Stomach (tissue), 9 donors: Measurements from ENCODE around the gene DUSP21. TPM values are rescaled to one million over a fixed set of nuclear protein-coding genes. Genes with fewer than 3 reads are reported as not detected.
"Not testable (repeated sequence)": the region's sequence is repeated elsewhere in the genome, so short reads cannot be mapped to it uniquely, and the experiment has no call there.

Source experiments
- DNase-seq, 2 donors: peaks; one replicate each; pipeline versions ENCODE4 v3.0.0 to v3.0.0-alpha.2; 2013 to 2019
- H3K27ac ChIP-seq, 5 donors: fragments of 200-600 bp in 4 of 5; sonication (generic) in 4 of 5; one replicate each; pipeline ENCODE4 v1.5.1; 2013 to 2019; ENCODE audit warnings: mild to moderate bottlenecking in 1 of 5, moderate library complexity in 1 of 5
- H3K27me3 ChIP-seq, 3 donors: fragments of 200-600 bp; sonication (generic); one replicate each; pipeline ENCODE4 v1.5.1; 2017 to 2019; ENCODE audit warnings: mixed run types in 1 of 3
- H3K36me3 ChIP-seq, 4 donors: fragments of 200-600 bp; sonication (generic); 1 replicate in 3 of 4; 2 replicates in 1 of 4; pipeline ENCODE4 v1.5.1; 2016 to 2019
- H3K4me1 ChIP-seq, 4 donors: fragments of 200-600 bp; sonication (generic); one replicate each; pipeline ENCODE4 v1.5.1; 2016 to 2019
- H3K4me3 ChIP-seq, 4 donors: fragments of 200-600 bp; sonication (generic) in 3 of 4; one replicate each; pipeline ENCODE4 v1.5.1; 2016 to 2019; ENCODE audit warnings: mild to moderate bottlenecking in 1 of 4
- H3K9me3 ChIP-seq, 4 donors: fragments of 200-600 bp; sonication (generic); one replicate each; pipeline ENCODE4 v1.5.1; 2016 to 2019
- CTCF ChIP-seq, 7 experiments: fragments of 450-650 bp in 4 of 7; fragments of 200-600 bp in 3 of 7; sonication (generic) in 3 of 7; IDR thresholded peaks; one replicate each; pipeline ENCODE4 v1.5.1; 2016 to 2019; ENCODE audit warnings: antibody characterized with exemption in 7 of 7, control low read depth in 2 of 7, mild to moderate bottlenecking in 1 of 7
- EP300 ChIP-seq: sonication (generic); formaldehyde crosslinking; IDR thresholded peaks from one replicate; pipeline ENCODE4 v1.6.1; 2017; ENCODE audit warnings: antibody characterized with exemption
- POLR2A ChIP-seq, 4 donors: fragments of 450-650 bp; IDR thresholded peaks; one replicate each; pipeline ENCODE4 v1.6.1; 2016; ENCODE audit warnings: antibody characterized with exemption in 4 of 4, control low read depth in 2 of 4, mild to moderate bottlenecking in 1 of 4, moderate library complexity in 1 of 4
- POLR2AphosphoS5 ChIP-seq, 3 donors: sonication (generic); formaldehyde crosslinking; IDR thresholded peaks; one replicate each; pipeline ENCODE4 v1.6.1; 2016; ENCODE audit warnings: antibody characterized with exemption in 3 of 3
- WGBS, 5 donors: extraction: QIAGEN DNeasy Blood & Tissue Kit in 3 of 5; methylation state at CpG; one replicate each; pipeline versions ENCODE4 v1.1.5 to v1.1.7; 2013 to 2018; 5-methylcytosine and 5-hydroxymethylcytosine counted together
- intact Hi-C: fragments of 100-400 bp; cut with DNase I; formaldehyde crosslinking; loops from one replicate; pipeline ENCODE4 v1.15.1; 2023; ENCODE audit warnings: low total_unique reads
- polyA plus RNA-seq, 3 donors: library from polyadenylated mRNA; stranded (reverse); fragments of 200-250 nt; gene quantifications; one replicate each; pipeline ENCODE4 v1.2.3, GENCODE V29; 2013
- total RNA-seq, 5 donors: library from RNA; depleted of rRNA; stranded (reverse); fragments of >200 nt; gene quantifications; one replicate each; pipeline versions ENCODE4 v1.1.0 to v1.2.3, GENCODE V29; 2014 to 2016
- donor health status: healthy with polysubstance abuse.
- donor health status: Bipolar disorder and iron deficiency.
- donor health status: healthy.

Gene DUSP21
- total and polyA plus RNA-seq, 8 donors, result not detected

- Histone ChIP-seq H3K4me1 (peaks cover 0 to 86% (median 25%) of the 10 kb centered on the region in 4 donors), H3K27ac (no peak overlapping the region), H3K36me3 (no peaks in the 10 kb centered on the region), H3K4me3 (no peak overlapping the region), H3K27me3 (no peaks in the 10 kb centered on the region), H3K9me3 (no peaks in the 10 kb centered on the region)
- DNase-seq, result no peak
- TF ChIP-seq CTCF (IDR thresholded peaks at IDR 0.05), result no peak
- no peak for TF ChIP-seq POLR2AphosphoS5 (IDR thresholded peaks at IDR 0.05)
- no peak for TF ChIP-seq POLR2A (IDR thresholded peaks at IDR 0.05)
- TF ChIP-seq EP300, result no peak
- intact Hi-C loops, result no loop called here
Measured at GRCh38 chrX:44882635-44883034, 38.8 kb downstream of the DUSP21 start.

- DNase-seq, result no peak
- Histone ChIP-seq H3K4me3 (no peak overlapping the region), H3K27ac (no peak overlapping the region), H3K9me3 (no peaks in the 10 kb centered on the region), H3K27me3 (no peaks in the 10 kb centered on the region), H3K4me1 (peaks cover 0 to 86% (median 20%) of the 10 kb centered on the region in 4 donors), H3K36me3 (no peaks in the 10 kb centered on the region)
- intact Hi-C loops, result no loop called here
- WGBS, 5 donors, result 31 to 56% (median 40%) methylated on average over 4 of the region's 4 CpGs
- TF ChIP-seq POLR2AphosphoS5 (IDR thresholded peaks at IDR 0.05) (no peak), POLR2A (IDR thresholded peaks at IDR 0.05) (no peak), CTCF (IDR thresholded peaks at IDR 0.05) (no peak), EP300 (no peak)
Measured at GRCh38 chrX:44884944-44885343, 41.1 kb downstream of the DUSP21 start.

- TF ChIP-seq POLR2A (IDR thresholded peaks at IDR 0.05) (no peak), EP300 (no peak), CTCF (IDR thresholded peaks at IDR 0.05) (no peak), POLR2AphosphoS5 (IDR thresholded peaks at IDR 0.05) (no peak)
- no peak overlapping the region for H3K27ac ChIP-seq
- no peak overlapping the region for H3K4me3 ChIP-seq
- intact Hi-C loops, result no loop called here
- H3K27me3 ChIP-seq, result no peaks in the 10 kb centered on the region
- 46 to 76% (median 65%) methylated on average over 1 of the region's 1 CpG for WGBS, 5 donors
- no peaks in the 10 kb centered on the region for H3K9me3 ChIP-seq
- DNase-seq, result no peak
- H3K4me1 ChIP-seq, result peaks cover 0 to 71% (median 29%) of the 10 kb centered on the region in 4 donors
- H3K36me3 ChIP-seq, result no peaks in the 10 kb centered on the region
Measured at GRCh38 chrX:44889824-44890223, 46.0 kb downstream of the DUSP21 start.

- Histone ChIP-seq H3K36me3 (no peaks in the 10 kb centered on the region), H3K4me1 (peaks cover 0 to 68% (median 27%) of the 10 kb centered on the region in 4 donors), H3K27ac (no peak overlapping the region), H3K9me3 (no peaks in the 10 kb centered on the region), H3K27me3 (no peaks in the 10 kb centered on the region), H3K4me3 (no peak overlapping the region)
- WGBS, 5 donors, result 21 to 59% (median 33%) methylated on average over 3 of the region's 3 CpGs
- TF ChIP-seq POLR2A (IDR thresholded peaks at IDR 0.05), result no peak
- no peak for TF ChIP-seq EP300
- TF ChIP-seq POLR2AphosphoS5 (IDR thresholded peaks at IDR 0.05), result no peak
- TF ChIP-seq CTCF (IDR thresholded peaks at IDR 0.05), result no peak
- DNase-seq, result no peak
- intact Hi-C loops, result no loop called here
Measured at GRCh38 chrX:44890247-44890646, 46.4 kb downstream of the DUSP21 start.

GRCh38 chrX:44890687-44891086 is 46.9 kb downstream of the DUSP21 start:
- H3K9me3 ChIP-seq, intact Hi-C loops, DNase-seq, H3K27me3 ChIP-seq, H3K36me3 ChIP-seq, H3K4me3 ChIP-seq, H3K27ac ChIP-seq: not testable (repeated sequence)
- peaks cover 0 to 64% (median 24%) of the 10 kb centered on the region in 4 donors for H3K4me1 ChIP-seq
- 86 to 94% (median 91%) methylated on average over 7 to 10 of the region's 10 CpGs for WGBS, 5 donors
